ENCODE measurements around the gene KIF6. TPM values are rescaled to one million over a fixed set of nuclear protein-coding genes. Genes with fewer than 3 reads are reported as not detected.
A peak's percentile ranks its signal among the peaks of the same experiment; 100 is the strongest.

KIF6 gene
- total RNA-seq, 4 donors from 2014 or later: 0.10 to 0.61 (median 0.13) TPM; not detected in 1

DNA sequence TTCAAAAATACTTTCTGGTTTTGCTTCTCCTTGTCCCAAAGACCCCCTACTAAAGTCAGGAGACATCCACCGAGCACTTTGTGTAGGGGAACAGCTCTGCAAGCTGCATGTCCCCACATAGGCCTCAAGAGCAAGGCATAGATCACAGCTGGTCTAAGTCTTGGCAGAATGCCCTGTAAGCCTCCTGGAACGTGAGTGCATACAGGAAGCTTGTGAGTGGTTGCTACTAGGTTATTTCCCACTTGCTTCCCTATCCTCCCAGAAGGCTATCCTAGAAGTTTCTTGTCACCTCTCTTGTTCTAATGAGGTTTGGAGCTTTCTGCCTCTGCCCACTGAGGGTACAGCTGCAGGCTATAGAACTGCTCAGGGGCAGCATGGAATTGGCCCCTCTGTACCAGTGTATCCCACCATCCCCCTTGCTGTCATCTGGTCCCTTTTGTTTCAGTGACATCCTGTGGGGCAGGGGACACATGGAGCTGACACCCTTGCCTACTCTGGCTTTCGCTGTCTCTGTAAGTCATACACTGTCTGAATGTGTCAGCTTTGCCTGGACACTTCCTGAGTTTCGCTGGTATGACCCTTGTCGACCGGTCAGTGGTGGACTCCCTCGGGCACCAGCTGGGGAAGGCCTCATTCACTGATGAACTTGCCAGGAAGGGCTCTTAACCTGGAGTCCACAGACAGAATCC, 367.1 kb downstream of the KIF6 start:
- intact Hi-C loops (cut with DNase I; ENCODE audit: low total_unique reads): no loop called here

DNA sequence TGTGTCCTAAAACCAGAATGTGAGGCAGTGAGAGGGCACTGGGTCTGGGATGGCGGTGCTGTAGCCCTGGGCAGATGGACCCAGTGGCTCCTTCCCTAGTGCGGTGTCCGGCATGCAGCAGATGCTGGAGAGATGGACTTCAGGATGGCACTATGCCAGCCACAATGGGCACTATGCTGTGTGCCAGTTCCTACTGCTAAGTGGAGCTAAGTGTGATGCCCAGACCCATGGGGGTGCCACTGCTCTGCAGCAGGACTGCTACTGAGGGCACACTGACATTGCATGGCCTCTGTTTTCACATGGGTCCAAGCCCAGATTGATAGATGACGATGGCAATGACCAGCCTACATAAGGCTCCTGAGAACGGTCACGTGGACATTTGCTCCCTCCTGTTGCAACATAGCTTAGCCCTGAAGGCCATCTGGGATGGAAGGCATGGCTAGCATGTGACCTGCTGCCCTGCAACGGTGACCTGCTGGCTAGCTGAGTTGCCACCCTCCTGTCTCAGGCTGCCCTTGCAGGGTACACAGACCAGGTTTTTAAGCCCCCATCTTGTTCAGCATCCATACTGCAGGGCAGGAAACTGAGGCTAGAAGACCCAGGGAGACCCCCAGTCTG, 371.4 kb downstream of the KIF6 start:
- WGBS, 2 donors: 94 to 96% methylated on average over 7 of the region's 7 CpGs
- TF ChIP-seq, protein P1, sequence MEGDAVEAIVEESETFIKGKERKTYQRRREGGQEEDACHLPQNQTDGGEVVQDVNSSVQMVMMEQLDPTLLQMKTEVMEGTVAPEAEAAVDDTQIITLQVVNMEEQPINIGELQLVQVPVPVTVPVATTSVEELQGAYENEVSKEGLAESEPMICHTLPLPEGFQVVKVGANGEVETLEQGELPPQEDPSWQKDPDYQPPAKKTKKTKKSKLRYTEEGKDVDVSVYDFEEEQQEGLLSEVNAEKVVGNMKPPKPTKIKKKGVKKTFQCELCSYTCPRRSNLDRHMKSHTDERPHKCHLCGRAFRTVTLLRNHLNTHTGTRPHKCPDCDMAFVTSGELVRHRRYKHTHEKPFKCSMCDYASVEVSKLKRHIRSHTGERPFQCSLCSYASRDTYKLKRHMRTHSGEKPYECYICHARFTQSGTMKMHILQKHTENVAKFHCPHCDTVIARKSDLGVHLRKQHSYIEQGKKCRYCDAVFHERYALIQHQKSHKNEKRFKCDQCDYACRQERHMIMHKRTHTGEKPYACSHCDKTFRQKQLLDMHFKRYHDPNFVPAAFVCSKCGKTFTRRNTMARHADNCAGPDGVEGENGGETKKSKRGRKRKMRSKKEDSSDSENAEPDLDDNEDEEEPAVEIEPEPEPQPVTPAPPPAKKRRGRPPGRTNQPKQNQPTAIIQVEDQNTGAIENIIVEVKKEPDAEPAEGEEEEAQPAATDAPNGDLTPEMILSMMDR (IDR thresholded peaks at IDR 0.05): no peak
- TF ChIP-seq POLR2A (IDR thresholded peaks at IDR 0.05): no peak
- no peak overlapping the region for H3K4me3 ChIP-seq (ENCODE audit: low read depth, poor library complexity, severe bottlenecking)
- intact Hi-C loops (cut with DNase I; ENCODE audit: low total_unique reads): no loop called here
- no peak for DNase-seq (ENCODE audit: low spot score in 2 of 2)

More for the DNA sequence above, 367.1 kb downstream of the KIF6 start:
- TF ChIP-seq POLR2A (IDR thresholded peaks at IDR 0.05): no peak
- TF ChIP-seq, protein P1 (IDR thresholded peaks at IDR 0.05): no peak
- H3K4me3 ChIP-seq (ENCODE audit: low read depth, poor library complexity, severe bottlenecking): no peak overlapping the region
- peak in 1 of 2 donors; percentile 48 for DNase-seq (ENCODE audit: low spot score in 2 of 2)
- WGBS, 2 donors: 70% methylated on average over 7 of the region's 7 CpGs

DNA sequence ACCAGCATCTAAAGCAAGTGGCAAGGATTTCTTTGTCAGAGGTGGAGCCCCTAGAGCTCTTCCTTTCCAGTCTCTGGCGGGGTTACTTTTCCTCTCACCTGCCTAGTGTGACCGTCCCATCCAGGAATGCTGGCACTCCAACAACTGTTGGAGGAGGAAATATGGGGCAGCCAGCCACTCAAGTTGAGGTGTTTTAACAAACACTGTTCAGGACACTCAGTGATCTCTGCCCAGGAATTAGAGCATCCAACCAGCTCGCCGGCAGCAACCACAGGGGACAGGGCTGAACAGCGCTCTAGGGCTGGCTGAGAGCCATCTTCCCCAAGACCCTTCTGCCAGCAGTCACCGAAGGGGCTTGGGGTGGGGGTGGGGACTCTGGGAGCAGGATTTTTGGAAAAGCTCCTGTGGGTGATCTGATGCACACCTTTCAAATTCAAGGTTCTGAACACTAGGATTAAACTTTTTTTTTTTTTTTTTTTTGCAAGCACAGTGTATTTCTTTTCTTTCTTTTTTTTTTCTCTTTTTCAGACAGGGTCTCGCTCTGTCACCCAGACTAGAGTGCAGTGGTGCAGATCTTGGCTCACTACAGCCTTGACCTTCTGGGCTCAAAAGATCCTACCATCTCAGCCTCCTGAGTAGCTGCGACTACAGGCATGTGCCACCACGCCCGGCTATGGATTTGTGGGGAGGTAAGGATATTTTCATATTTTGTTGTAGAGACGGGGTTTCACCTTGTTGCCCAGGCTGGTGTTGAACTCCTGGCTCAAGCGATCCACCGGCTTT, 374.3 kb downstream of the KIF6 start:
- intact Hi-C loops (cut with DNase I; ENCODE audit: low total_unique reads): no loop called here
- DNase-seq (ENCODE audit: low spot score in 2 of 2): no peak
- no peak overlapping the region for H3K4me3 ChIP-seq (ENCODE audit: low read depth, poor library complexity, severe bottlenecking)
- no peak for TF ChIP-seq POLR2A (IDR thresholded peaks at IDR 0.05)
- TF ChIP-seq, protein P1 (IDR thresholded peaks at IDR 0.05): no peak
- 81 to 82% methylated on average over 13 of the region's 13 CpGs for WGBS, 2 donors

DNA sequence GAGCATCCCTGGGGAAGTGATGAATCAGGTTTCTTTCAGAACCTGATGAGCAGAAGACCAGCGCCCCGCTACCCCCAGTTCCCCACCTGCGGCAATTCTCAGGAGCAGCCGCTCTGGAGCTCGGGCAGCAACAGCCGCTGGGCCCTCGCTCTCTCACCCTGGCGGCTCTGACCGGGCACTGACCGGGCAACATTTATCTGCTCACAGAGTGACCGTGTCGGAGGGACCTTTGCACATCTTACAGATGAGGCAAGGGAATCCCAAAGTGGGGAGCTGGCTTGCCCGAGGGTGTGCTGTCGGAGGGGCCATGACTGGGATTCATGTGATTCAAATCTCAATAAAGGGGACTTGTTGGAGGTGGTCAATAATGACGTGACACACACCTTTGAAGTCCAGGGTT, 376.5 kb downstream of the KIF6 start:
- 90 to 95% methylated on average over 15 of the region's 15 CpGs for WGBS, 2 donors
- DNase-seq (ENCODE audit: low spot score in 2 of 2): no peak
- no peak overlapping the region for H3K4me3 ChIP-seq (ENCODE audit: low read depth, poor library complexity, severe bottlenecking)
- TF ChIP-seq, protein P1 (IDR thresholded peaks at IDR 0.05): no peak
- no peak for TF ChIP-seq POLR2A (IDR thresholded peaks at IDR 0.05)
- intact Hi-C loops (cut with DNase I; ENCODE audit: low total_unique reads): no loop called here

DNA sequence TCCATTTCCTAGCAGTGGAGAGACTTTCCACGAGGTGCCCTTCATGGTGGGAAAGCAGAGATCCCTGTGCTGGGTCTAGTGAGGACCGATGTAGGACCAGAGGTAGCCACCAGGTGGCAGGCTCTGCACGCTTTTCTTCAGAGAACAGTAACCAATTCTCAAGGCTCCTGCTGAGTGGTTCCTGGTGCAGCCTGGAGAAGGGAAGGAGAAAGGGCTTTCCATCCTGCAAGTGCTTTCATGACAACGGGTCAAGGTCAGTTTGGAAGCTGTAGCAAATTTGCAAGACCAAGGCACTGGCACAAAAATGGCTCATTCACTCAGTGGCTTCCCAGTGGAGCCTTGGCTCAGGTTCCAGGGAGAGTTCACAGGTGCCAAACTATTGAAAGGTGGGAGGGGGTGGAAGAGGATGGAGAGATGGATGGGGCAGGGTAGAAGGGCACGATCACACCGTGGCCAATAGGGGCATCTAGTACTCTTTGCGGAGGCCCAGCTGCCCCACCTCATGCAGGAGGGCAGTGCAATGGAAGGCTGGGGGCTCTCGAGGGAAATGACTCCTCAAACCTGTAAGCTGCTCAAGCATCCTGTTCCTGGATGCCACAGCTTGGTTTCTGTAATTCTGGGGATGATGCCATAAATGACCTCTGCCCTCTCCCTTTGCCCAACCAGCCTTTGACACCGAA, 377.2 kb downstream of the KIF6 start:
- WGBS, 2 donors: 39 to 42% methylated on average over 9 of the region's 9 CpGs
- TF ChIP-seq, protein P1 (IDR thresholded peaks at IDR 0.05): peak in 1 of 3 donors; percentile 40
- TF ChIP-seq POLR2A (IDR thresholded peaks at IDR 0.05): no peak
- no peak overlapping the region for H3K4me3 ChIP-seq (ENCODE audit: low read depth, poor library complexity, severe bottlenecking)
- intact Hi-C loops (cut with DNase I; ENCODE audit: low total_unique reads): no loop called here
- DNase-seq (ENCODE audit: low spot score in 2 of 2): peak; percentile 41 to 92
